GM20000 (cell line): ENCODE measurements around the gene LRRC8E.

Experiments used
- DNase-seq: peaks from one replicate; pipeline ENCODE4 v3.0.0; 2012; ENCODE audit warnings: low spot score
- TF ChIP-seq, protein P1 (sequence below): IDR thresholded peaks from 2 replicates; pipeline ENCODE4 v1.5.1; 2012; ENCODE audit warnings: mild to moderate bottlenecking, control low read depth; ENCODE audit errors: extremely low read depth, missing control alignments

The LRRC8E gene

DNA sequence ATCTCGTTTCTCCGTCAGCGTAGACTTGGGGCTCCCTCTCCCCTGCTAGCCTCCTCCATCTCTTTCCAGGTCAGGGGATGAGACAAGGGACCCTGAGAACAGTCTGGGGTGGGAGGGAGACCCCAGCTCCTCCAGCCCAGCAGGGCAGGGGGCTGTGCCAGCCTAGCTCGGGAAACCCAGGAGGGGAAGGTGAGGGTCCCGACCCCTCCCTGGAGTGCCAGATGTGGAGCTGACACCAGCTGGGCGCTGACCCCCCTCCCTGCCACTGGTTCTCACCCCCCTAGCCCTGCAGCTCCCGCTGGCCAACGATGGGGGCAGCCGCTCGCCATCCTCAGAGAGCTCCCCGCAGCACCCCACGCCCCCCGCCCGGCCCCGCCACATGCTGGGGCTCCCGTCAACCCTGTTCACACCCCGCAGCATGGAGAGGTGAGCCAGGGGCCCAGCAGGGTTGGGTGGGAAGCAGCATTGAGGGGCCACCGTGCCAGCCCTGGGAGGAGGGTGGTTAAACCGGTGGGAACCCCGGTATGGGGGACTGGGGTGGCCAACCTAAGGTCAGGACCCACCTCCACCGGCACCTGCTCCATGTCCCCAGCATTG, 21.3 kb downstream of the LRRC8E start:
- no peak for DNase-seq
- TF ChIP-seq, protein P1, sequence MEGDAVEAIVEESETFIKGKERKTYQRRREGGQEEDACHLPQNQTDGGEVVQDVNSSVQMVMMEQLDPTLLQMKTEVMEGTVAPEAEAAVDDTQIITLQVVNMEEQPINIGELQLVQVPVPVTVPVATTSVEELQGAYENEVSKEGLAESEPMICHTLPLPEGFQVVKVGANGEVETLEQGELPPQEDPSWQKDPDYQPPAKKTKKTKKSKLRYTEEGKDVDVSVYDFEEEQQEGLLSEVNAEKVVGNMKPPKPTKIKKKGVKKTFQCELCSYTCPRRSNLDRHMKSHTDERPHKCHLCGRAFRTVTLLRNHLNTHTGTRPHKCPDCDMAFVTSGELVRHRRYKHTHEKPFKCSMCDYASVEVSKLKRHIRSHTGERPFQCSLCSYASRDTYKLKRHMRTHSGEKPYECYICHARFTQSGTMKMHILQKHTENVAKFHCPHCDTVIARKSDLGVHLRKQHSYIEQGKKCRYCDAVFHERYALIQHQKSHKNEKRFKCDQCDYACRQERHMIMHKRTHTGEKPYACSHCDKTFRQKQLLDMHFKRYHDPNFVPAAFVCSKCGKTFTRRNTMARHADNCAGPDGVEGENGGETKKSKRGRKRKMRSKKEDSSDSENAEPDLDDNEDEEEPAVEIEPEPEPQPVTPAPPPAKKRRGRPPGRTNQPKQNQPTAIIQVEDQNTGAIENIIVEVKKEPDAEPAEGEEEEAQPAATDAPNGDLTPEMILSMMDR = no peak

DNA sequence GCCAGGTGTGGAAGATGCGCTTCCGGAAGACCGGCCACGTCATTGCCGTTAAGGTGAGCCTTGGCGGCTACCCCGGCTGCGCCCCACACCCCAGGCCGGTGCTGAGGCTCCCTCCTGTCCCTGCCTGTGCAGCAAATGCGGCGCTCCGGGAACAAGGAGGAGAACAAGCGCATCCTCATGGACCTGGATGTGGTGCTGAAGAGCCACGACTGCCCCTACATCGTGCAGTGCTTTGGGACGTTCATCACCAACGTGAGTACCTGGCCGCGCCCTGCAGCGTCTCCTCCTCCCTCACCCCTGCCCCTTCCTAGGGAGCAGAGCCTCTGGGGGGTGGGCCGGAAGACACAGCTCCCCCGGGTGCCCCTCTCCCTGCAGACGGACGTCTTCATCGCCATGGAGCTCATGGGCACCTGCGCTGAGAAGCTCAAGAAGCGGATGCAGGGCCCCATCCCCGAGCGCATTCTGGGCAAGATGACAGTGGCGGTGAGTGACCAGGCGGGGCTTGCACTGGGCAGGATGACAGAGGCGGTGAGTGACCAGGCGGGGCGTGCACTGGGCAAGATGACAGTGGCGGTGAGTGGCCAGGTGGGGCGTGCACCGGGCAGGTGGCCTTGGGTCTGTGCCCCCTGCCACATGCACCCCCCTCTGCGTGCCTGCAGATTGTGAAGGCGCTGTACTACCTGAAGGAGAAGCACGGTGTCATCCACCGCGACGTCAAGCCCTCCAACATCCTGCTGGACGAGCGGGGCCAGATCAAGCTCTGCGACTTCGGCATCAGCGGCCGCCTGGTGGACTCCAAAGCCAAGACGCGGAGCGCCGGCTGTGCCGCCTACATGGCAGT, 22.2 kb downstream of the LRRC8E start:
- no peak for DNase-seq
- TF ChIP-seq, protein P1 = no peak

DNA sequence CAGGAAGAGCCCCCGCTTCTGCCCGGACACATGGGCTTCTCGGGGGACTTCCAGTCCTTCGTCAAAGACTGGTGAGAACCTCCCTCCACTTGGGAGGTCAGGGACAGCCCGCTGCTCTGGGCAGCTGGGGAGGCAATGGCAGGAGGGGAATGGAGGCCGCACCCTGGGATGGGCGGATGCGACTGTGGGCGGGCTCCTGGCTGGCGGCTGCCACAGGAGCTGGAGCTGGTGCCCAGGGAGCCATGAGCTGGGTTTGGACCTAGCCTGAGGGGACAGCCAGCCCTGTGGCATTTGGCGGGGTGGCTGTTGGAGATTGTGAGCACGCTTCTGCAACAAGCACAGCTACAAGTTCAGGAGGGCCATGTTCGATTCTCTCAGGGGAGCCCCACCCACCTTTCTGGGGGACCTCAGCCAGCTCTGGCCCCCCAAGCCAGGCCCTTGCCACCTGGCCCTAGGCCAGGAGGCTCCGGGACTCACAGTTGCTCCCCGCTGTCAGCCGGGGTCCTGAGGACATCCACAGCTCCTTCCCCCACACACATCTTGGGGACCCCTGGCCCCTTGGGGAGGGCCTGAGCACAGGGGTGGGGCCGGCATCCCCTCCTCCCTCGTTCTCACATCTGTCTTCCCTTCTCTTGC, 23.3 kb downstream of the LRRC8E start:
- TF ChIP-seq, protein P1 = no peak
- no peak for DNase-seq

DNA sequence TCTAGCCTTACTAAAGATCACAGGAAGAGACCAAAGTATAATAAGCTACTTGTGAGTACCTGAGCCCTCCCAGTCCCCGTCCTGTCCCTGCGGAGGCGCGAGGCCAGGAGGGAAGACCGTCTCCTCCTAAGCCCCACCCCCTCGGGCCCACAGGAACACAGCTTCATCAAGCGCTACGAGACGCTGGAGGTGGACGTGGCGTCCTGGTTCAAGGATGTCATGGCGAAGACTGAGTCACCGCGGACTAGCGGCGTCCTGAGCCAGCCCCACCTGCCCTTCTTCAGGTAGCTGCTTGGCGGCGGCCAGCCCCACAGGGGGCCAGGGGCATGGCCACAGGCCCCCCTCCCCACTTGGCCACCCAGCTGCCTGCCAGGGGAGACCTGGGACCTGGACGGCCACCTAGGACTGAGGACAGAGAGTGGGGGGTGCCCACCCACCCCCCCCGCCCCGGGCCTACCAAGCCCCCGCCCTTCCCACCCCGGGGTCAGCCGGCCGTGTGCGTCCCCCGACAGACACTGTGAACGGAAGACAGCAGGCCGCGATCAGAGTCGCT, 23.9 kb downstream of the LRRC8E start:
- TF ChIP-seq, protein P1 = no peak

DNA sequence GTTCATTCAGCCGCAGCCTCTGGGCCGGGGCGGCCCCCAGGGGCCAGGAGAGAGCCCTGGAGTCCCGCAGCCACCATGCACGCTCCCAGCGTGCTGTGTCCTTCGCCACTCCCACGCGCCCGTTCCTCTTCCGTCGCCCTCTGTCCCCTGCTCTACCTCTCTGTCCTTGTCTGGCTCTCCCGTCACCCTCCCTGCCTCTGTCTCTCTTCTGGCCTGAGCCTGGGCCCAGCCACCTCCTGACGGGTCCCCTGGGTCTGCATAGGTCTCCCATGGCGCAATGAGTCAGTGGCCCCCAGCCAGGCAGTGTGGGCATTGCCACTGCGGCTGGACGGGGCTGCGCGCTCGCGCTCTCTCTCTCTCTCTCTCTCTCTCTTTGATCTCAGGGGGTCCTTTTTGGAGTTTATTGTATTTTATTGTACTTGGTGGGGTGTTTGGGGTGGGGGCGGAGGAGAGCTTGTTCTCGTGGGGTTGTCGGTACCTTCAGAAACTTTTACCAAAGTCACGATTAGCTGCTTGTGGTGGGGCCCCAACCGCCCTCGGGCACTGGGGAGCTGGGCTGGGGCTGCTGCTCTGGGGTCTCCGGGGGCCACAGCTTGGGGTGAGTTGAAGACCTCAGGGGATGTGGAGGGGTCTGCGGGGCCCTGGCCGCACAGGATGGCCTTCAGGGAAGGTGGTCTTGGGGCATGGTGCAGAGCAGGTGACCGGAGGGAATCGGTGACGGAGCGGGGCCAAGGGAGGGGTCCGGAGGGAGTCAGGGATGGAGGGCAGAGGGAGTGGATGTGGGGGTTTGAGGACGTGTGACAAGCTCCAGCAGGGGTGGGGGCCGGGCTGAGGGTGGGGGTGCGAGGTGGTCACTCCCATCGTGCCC, 24.6 kb downstream of the LRRC8E start:
- no peak for DNase-seq
- TF ChIP-seq, protein P1 = no peak

More for the DNA sequence above, 23.9 kb downstream of the LRRC8E start:
- no peak for DNase-seq

DNA sequence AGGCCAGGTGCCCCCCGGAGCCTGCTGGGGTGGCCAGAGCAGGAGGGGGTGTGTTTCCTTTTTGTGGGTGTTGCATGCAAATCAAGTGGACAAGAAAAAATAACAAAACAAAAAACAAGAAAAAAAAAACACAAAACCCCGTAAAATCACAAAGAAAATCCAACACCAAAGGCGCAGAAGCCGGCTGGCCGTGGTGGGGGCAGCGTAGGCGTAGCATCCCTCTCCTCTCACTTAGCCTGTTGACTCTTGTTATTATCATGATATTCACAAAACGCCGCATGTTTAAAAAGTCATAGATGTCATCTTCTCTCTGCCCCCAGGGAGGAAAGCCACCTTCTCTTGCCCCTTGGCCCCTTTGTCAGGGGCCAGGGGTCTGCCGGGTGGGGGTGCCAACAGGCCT, 25.3 kb downstream of the LRRC8E start:
- TF ChIP-seq, protein P1 = no peak
- DNase-seq = no peak
